Activated B cell treated with CpG ODN at 0.5 μM for 24 hours (primary cell): ENCODE results near the gene ADGRF5. TPM values are rescaled to one million over a fixed set of nuclear protein-coding genes. Genes with fewer than 3 reads are reported as not detected.
"Not testable (repeated sequence)": the region's sequence is repeated elsewhere in the genome, so short reads cannot be mapped to it uniquely, and the experiment has no call there.

Experiments used
- ATAC-seq: fragments of 200-7000 bp; cut with Tn5 transposase; one replicate; pipeline ENCODE4 v1.10.0; 2021; ENCODE audit warnings: low read depth, mild to moderate bottlenecking, moderate library complexity
- CTCF ChIA-PET: fragments of 350-600 bp; sonication (Branson Sonifier 250); formaldehyde crosslinking; loops from one replicate; lab custom pipeline; 2021; ENCODE audit warnings: antibody characterized with exemption; lab: Charles Lee
- POLR2A ChIA-PET: fragments of 350-600 bp; sonication (Branson Sonifier 250); formaldehyde crosslinking; loops from one replicate; lab custom pipeline; 2021; ENCODE audit warnings: antibody characterized with exemption; lab: Charles Lee
- DNase-seq: peaks from one replicate; pipeline ENCODE4 v3.0.0; 2022
- H3K27ac Mint-ChIP-seq: one replicate; pipeline ENCODE4 v1.8.0; 2020; ENCODE audit warnings: mixed read lengths
- H3K27me3 Mint-ChIP-seq: one replicate; pipeline ENCODE4 v1.8.0; 2021; ENCODE audit warnings: mixed read lengths
- H3K36me3 Mint-ChIP-seq: one replicate; pipeline ENCODE4 v1.8.0; 2021; ENCODE audit warnings: low read depth, mixed read lengths
- H3K4me1 Mint-ChIP-seq: one replicate; pipeline ENCODE4 v1.8.0; 2021; ENCODE audit warnings: mixed read lengths
- H3K4me3 Mint-ChIP-seq: one replicate; pipeline ENCODE4 v1.8.0; 2020; ENCODE audit warnings: mild to moderate bottlenecking, mixed read lengths
- H3K9me3 Mint-ChIP-seq: one replicate; pipeline ENCODE4 v1.8.0; 2020; ENCODE audit warnings: mixed read lengths
- CTCF ChIP-seq: fragments of 200-600 bp; IDR thresholded peaks from one replicate; pipeline ENCODE4 v1.8.0; 2022; ENCODE audit warnings: antibody characterized with exemption, mild to moderate bottlenecking
- intact Hi-C: fragments of 100-400 bp; cut with micrococcal nuclease; formaldehyde crosslinking; loops from one replicate; pipeline ENCODE4 v1.15.1; 2024
- total RNA-seq: library from RNA; stranded (reverse); gene quantifications from 2 replicates; pipeline ENCODE4 v1.2.3, GENCODE V29; 2022

ADGRF5 gene
- total RNA-seq, 1 donor from 2014 or later, result not detected

DNA sequence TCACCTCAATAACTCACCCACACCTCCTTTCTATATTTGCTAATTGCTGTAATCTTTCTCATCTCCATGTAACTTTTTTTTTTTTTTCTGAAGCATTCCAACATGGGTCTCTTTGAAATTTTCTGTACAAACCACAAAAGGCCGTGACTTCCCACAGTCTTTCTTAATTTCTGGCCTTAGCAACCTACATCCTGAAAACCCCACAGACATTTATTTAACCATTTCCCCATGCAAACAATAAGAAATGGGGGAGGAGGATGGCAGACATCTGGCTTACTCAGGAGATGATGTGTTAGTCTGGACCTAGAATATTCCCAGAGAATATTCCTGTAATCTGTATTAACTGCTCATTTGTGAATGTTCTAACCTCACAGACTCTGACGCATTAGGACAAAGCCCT, 70.9 kb downstream of the ADGRF5 start:
- ATAC-seq (no peak), DNase-seq (no peak)
- Mint-ChIP-seq H3K27me3 (peaks cover 29% of the 10 kb centered on the region), H3K27ac (no peak overlapping the region), H3K36me3 (no peaks in the 10 kb centered on the region), H3K9me3 (no peaks in the 10 kb centered on the region), H3K4me1 (peaks cover 5% of the 10 kb centered on the region), H3K4me3 (no peak overlapping the region)
- CTCF ChIA-PET, result no interaction called here
- TF ChIP-seq CTCF, result no peak
- intact Hi-C loops, result no loop called here
- POLR2A ChIA-PET, result no interaction called here

- DNase-seq, result no peak
These were observed 72.4 kb downstream of the ADGRF5 start for GRCh38 chr6:46849361-46849690.

GRCh38 chr6:46848684-46849360, 72.9 kb downstream of the ADGRF5 start:
- intact Hi-C loops, result loop anchor here (1.0 to 5.0 kb wide), 4 partner anchors 198 to 627 kb away; no protein-coding TSS in a partner anchor
- Mint-ChIP-seq H3K27ac (no peak overlapping the region), H3K4me3 (peak overlapping the region; percentile 52), H3K4me1 (peaks cover 5% of the 10 kb centered on the region), H3K27me3 (peaks cover 25% of the 10 kb centered on the region), H3K9me3 (no peaks in the 10 kb centered on the region), H3K36me3 (no peaks in the 10 kb centered on the region)
- ATAC-seq (peak; percentile 57), DNase-seq (peak; percentile 46)
- ChIA-PET CTCF (interaction anchor here (0.9 kb wide), 1 partner anchor 8 kb away, joined by 3 read pairs; no protein-coding TSS in a partner anchor), POLR2A (no interaction called here)
- peak; percentile 35 for TF ChIP-seq CTCF

More at GRCh38 chr6:46849361-46849690, 72.4 kb downstream of the ADGRF5 start:
- no peak for TF ChIP-seq CTCF
- no peak for ATAC-seq
- POLR2A ChIA-PET, result no interaction called here
- no peak overlapping the region for H3K4me3 Mint-ChIP-seq
- intact Hi-C loops, result loop anchor here (1.0 to 5.0 kb wide), 4 partner anchors 198 to 627 kb away; no protein-coding TSS in a partner anchor
- peaks cover 29% of the 10 kb centered on the region for H3K27me3 Mint-ChIP-seq
- peaks cover 5% of the 10 kb centered on the region for H3K4me1 Mint-ChIP-seq
- CTCF ChIA-PET, result no interaction called here
- no peak overlapping the region for H3K27ac Mint-ChIP-seq
- H3K9me3 Mint-ChIP-seq, result no peaks in the 10 kb centered on the region
- H3K36me3 Mint-ChIP-seq, result no peaks in the 10 kb centered on the region

DNA sequence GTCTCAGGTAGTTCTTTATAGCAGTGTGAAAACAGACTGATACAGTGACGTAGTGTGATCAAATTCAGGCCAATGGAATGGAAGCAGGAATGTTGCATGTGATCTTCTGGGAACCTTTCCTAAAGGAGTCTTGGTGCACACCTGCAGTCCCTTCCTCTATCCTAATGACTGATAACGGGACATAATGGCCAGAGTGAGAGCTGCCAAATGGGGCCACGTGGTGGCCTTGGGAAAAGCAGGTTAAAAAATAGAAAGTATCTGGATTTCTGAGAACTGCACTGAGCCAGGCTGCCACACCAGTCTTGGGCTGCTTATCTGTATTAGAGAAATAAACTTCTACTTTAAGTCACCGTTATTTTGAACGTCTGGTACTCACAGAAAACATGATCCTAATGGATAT, 76.6 kb downstream of the ADGRF5 start:
- intact Hi-C loops, result loop anchor here (5.0 kb wide), 2 partner anchors 217 to 623 kb away; no protein-coding TSS in a partner anchor
- Mint-ChIP-seq H3K4me3 (no peak overlapping the region), H3K36me3 (no peaks in the 10 kb centered on the region), H3K4me1 (peaks cover 5% of the 10 kb centered on the region), H3K27ac (no peak overlapping the region), H3K27me3 (peaks cover 24% of the 10 kb centered on the region), H3K9me3 (peaks cover 17% of the 10 kb centered on the region)
- CTCF ChIA-PET, result no interaction called here
- TF ChIP-seq CTCF, result no peak
- DNase-seq (no peak), ATAC-seq (no peak)
- POLR2A ChIA-PET, result no interaction called here

- DNase-seq, H3K4me1 Mint-ChIP-seq, ATAC-seq, H3K27me3 Mint-ChIP-seq, POLR2A ChIA-PET, H3K4me3 Mint-ChIP-seq, H3K36me3 Mint-ChIP-seq, intact Hi-C loops, H3K27ac Mint-ChIP-seq, CTCF ChIA-PET: not testable (repeated sequence)
- H3K9me3 Mint-ChIP-seq, result peaks cover 22% of the 10 kb centered on the region
These were observed 79.4 kb downstream of the ADGRF5 start for GRCh38 chr6:46842252-46842846.
